Peyer's patch (tissue), 4 donors: ENCODE results near the gene EGR2.

Experiments
- POLR2A ChIP-seq, 2 donors: fragments of 450-650 bp; IDR thresholded peaks; one replicate each; pipeline ENCODE4 v1.5.1; 2017; ENCODE audit warnings: antibody characterized with exemption in 2 of 2, mild to moderate bottlenecking in 2 of 2, moderate library complexity in 2 of 2
- TF ChIP-seq, protein P1 (sequence below), 6 experiments: fragments of 450-650 bp in 4 of 6; fragments of 200-600 bp in 2 of 6; sonication (generic) in 1 of 6; IDR thresholded peaks; one replicate each; pipeline ENCODE4 v1.5.1; 2017 to 2019; ENCODE audit warnings: antibody characterized with exemption in 6 of 6, mild to moderate bottlenecking in 3 of 6, moderate library complexity in 1 of 6

DNA sequence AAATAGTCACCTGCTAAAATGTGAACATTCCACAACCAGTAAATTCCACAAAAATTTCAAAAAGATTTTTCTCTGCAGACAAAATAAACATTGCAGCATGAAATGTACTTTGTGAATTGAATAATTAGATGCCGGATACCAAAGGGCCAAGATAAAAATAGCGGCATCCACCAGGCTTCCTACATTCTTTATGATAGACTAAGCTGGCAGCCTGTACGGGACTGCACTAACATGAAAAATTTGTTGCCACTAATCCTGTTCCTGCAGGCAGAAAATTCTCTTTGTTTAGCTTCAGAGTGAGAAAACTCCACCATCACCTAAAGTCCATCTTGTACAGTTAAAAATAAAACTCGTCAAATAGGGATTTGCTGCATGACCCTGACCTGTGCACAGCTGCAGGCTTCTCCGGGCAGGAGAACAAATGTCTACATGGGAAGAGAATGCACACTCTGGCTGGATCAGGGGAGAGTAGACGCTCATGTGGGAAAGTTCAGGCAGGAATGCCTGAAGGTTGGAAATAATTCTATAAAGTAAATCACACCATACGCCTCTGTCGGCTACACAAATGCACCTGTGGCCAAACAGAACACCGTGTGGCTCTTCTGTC is 27.2 kb downstream of the EGR2 start:
- no peak for TF ChIP-seq POLR2A (IDR thresholded peaks at IDR 0.05)
- TF ChIP-seq, protein P1, sequence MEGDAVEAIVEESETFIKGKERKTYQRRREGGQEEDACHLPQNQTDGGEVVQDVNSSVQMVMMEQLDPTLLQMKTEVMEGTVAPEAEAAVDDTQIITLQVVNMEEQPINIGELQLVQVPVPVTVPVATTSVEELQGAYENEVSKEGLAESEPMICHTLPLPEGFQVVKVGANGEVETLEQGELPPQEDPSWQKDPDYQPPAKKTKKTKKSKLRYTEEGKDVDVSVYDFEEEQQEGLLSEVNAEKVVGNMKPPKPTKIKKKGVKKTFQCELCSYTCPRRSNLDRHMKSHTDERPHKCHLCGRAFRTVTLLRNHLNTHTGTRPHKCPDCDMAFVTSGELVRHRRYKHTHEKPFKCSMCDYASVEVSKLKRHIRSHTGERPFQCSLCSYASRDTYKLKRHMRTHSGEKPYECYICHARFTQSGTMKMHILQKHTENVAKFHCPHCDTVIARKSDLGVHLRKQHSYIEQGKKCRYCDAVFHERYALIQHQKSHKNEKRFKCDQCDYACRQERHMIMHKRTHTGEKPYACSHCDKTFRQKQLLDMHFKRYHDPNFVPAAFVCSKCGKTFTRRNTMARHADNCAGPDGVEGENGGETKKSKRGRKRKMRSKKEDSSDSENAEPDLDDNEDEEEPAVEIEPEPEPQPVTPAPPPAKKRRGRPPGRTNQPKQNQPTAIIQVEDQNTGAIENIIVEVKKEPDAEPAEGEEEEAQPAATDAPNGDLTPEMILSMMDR (IDR thresholded peaks at IDR 0.05): no peak
